Measurements from ENCODE around the gene SLC25A44.

GRCh38 chr1:156236164-156236563, 42.3 kb downstream of the SLC25A44 start:
- no peak for TF ChIP-seq CTCF (IDR thresholded peaks at IDR 0.05)
- TF ChIP-seq EZH2 (IDR thresholded peaks at IDR 0.05; ENCODE audit: borderline replicate concordance, insufficient read depth, low read depth, low read length, poor library complexity, severe bottlenecking): no peak
